GOT3 (cell line): Measurements from ENCODE around the gene MANSC4.

Source experiments
- DNase-seq: peaks from one replicate; lab custom pipeline; 2025; ENCODE audit warnings: mixed read lengths; lab: John Stamatoyannopoulos, UW

Gene MANSC4

GRCh38 chr12:27779920-27780611, at the start of gene MANSC4, which contains the start of gene KLHL42:
MANSC4 (minus strand) TSS chr12:27780236; CDS start chr12:27771276, 8,960 bp downstream.
KLHL42 (plus strand) TSS chr12:27780233; CDS start chr12:27780331, 98 bp downstream.
- peak; percentile 39 for DNase-seq

DNA sequence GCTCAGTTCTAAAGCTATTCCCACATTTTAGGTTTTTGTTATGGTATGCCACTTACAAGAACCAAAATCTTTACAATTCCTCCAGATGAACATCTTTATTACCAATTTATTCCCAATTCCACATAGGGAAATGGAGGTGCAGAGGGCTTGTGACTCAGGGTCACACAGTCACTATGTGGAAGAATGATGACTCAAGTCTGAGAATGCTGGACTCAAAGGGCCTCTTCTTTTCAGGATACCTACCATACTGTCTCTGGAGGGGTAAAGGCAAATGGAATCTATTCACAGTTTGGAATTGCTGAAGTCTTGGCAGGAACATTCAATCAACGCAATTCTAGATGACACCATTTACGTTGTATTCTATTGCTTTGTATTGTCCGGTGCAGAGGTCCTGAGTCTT, 48.2 kb upstream of the MANSC4 start:
- DNase-seq = no peak

DNA sequence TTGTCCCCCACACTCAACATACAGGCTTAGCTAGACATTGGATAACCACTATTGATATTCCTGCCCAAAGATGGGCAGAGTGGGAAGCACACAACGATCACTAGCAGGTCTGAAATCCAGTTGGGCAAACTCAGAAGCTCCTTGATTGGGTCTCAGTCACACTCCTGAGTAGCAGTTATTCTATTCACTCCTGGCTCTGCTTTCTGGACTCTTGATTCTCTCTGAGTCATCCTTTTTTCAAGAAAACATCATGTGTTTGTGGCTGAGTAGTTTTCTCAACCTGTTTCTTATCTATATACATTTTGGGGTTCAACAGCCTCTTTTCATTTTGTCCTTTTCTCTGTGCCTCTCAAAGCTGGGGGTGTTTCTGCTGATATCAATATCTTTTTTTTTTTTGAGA, 46.0 kb upstream of the MANSC4 start:
- no peak for DNase-seq

GRCh38 chr12:27824126-27824842, 44.2 kb upstream of the MANSC4 start:
- no peak for DNase-seq

- no peak for DNase-seq
Measured at GRCh38 chr12:27823038-27823437, 43.0 kb upstream of the MANSC4 start.

DNA sequence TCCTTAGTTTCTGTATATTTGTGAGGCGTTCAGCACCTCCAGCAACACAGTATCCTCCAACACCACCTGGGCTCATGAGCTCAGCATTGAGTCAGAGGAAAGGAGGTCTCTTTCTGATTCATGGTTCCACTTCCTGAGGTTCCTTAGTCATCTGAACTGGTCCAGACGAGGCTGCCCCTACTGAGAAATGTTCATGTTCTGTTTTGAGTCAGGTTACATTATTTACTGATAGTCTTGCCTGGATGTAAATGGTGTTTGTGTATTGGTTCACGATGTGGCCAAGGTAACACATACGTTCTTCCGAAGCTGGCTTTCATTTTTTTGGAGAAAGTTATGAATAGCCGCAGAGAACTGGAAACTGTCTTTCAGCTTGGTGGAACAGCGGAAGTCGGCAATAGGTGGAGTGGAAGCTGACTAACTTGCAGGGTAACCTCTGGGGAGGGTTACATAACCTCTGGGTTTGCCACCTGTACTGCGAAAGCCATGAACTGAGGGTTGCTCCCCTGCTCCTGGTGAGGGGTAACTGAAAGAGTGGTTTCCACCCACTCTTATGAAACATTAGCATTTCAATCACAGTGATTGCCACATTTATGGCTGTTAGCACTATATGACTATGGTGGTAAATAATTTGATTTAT, 42.2 kb upstream of the MANSC4 start:
- DNase-seq = no peak

GRCh38 chr12:27821259-27821973, 41.4 kb upstream of the MANSC4 start:
- peak; percentile 1 for DNase-seq

DNA sequence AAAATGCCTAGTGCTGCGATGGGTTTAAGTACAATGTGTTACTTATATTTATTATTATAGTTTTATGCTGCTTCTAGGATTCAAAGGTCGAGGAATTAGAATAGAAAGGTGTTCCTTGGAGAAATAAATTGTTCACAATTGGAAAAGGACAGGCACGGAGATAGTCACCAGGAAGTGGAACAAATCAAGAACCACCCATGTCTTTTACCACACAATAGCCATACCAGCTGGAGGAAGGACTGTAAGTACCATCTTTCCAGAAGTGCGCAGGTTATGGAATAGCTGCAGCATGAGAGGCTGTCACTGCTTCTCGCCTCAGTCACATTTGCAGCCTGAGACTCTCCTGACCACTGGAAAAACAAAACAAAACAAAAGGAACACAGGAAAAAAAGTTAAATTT, 40.5 kb upstream of the MANSC4 start:
- DNase-seq = no peak

DNA sequence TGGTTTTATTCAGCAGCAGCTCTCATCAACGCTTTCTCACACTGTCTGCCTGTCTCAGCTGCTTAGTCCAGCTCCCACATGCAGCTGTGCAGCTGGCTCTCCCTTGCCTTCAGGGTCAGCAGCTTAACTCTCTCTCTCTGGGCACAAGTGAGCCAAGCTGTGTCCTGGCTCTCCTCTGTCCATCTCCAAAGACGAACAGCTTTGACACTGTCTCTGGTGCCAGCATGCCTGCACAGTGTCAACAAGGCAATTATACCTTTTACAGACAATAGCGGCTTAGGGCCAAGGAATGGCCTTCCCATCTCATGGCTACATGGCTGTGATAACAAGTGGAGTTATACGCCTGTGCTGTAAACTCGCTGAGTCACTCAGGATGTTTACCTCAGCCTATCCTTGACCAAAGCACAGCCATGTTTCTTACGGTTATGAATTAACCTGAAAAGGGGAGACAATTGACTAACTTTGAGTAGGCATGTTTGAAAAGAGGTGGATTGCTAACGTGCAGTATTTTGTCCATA, 38.4 kb upstream of the MANSC4 start:
- no peak for DNase-seq

DNA sequence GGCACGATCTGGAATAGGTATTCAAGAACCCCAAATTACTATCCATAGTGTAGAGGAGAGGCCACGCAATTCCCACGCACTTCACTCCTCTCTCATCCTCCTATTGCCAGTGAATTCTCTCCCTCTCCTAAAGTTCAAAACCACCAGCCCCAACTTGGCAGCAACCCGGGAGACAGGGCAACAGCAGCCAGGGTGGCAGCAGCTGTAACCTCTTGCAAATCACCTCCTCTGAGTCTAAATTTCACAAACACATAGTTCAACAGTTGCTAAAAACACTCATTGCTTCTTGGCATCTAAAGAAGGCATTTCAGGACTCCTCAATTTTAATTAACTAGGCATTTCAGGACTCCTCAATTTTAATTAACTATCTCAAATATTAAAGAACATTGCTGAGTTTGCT, 37.7 kb upstream of the MANSC4 start:
- DNase-seq = no peak

DNA sequence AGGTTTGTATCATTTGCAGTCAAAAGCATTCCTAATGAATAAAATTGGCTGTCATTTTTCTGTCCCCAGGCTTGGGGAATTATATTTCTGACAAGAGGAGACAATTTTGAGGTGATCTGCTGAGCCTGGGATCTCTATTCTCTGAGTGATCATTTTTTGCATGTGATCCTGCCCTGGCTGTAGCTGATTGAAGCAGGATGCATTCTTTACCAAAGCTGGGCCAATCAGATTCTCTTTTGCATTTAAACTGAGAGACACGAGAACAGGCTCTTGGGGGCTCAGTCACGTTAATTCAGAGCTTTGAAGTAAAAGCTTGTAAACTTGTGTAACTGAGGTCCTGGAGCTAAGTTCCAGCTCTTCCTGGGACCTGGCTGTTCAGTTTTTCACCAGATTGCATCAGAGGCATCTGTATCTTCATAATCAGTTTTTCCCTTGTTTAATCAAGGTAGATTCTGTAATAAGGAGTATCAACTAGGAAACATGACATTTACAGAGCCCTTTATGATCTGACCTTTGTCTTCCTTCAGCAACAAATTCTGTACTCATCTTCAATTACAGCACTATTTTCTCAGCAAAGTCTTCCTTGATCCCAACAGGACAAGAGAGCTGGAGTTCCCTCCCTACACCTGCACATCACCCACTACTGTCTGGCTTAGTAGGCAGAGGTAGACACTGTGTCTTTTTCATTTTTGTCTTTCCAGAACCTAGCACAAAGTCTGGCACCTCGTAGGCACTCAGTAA, 35.0 kb upstream of the MANSC4 start:
- DNase-seq = no peak

GRCh38 chr12:27814411-27814810, 34.4 kb upstream of the MANSC4 start:
- no peak for DNase-seq

GRCh38 chr12:27812502-27812901, 32.5 kb upstream of the MANSC4 start:
- no peak for DNase-seq

- no peak for DNase-seq
Measured at GRCh38 chr12:27810756-27811155, 30.7 kb upstream of the MANSC4 start.

DNA sequence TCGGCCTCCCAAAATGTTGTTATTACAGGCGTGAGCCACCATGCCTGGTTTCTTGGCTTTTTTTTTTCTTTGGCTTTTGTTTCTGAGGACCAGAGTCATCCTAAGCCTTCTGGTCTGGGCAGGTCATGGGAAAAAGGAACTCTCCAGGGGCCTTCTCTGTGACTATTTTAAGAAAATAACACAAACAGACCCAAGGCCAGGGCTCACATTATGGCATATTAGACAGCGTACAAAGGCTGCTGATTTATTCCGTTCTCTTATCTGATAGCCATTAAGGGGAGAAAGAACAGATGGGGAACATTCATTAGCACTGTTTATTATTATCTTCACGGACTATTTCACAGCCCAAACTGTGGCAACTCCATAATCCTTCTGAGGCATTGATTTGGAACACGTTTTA, 28.8 kb upstream of the MANSC4 start:
- no peak for DNase-seq

DNA sequence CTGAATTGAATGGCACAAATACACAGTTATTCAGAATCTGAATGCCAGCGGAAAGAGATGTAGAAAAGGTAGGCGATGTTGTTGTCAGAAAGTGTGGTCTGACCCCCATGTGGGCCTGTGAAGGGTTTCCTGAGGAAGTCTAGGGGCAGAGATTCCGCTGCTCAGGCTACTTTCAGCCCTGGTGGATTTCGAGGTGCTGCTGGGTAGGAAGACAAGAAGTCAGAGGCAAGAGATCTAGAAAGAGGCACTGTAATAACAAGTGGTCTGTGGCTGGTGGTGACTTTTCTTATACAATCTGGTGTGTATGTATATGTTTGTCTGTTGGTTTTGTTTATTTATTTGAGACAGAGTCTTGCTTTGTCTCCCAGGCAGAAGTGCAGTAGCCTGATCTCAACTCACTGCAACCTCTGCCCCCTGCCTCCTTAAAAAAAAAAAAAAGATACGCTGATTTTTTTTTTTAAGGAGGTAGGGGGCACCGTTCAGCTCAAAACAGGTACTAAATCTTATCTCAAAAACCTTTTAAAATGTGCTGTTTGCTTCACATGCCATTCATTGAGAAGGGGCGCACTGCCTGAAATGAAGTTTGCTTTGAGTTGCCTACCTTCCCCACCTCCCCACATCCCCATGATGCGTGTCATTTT, 27.1 kb upstream of the MANSC4 start:
- DNase-seq = no peak

- no peak for DNase-seq
Measured at GRCh38 chr12:27806259-27806658, 26.2 kb upstream of the MANSC4 start.

DNA sequence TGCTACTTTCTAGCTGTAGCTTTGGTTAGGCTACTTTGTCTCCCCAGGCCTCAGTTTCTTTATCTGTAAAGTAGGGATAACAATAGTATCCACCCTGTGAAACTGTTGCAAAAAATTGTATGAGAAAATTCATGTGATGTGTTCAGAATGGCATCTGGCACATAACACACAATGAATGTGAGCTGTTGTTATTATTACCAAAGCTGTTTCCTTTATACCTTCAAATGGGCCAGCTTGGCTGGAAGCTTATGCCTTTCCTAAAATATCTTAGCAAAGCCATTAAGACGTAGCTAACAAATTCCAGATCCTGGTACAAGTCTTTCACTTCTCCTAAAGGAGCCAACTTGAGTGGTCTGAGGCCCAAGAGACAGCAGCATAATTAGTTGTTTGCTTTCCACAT, 25.2 kb upstream of the MANSC4 start:
- no peak for DNase-seq

DNA sequence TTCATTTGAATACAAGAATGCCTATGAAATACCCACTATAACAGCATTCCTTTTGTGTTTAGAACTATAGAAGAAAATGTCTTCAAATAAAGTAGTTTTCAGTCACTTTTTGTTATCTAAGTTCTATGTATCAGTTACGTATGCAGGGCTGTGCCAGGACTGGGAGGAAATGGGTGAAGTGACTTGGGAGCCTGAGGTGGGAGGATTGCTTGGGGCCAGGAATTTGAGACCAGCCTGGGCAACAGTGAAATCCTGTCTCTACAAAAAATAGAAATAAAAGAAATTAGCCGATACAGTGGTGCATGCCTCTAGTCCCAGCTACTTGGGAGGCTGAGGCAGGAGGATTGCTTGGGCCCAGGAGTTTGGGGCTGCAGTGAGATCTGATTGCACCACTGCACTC, 22.9 kb upstream of the MANSC4 start:
- DNase-seq = no peak

DNA sequence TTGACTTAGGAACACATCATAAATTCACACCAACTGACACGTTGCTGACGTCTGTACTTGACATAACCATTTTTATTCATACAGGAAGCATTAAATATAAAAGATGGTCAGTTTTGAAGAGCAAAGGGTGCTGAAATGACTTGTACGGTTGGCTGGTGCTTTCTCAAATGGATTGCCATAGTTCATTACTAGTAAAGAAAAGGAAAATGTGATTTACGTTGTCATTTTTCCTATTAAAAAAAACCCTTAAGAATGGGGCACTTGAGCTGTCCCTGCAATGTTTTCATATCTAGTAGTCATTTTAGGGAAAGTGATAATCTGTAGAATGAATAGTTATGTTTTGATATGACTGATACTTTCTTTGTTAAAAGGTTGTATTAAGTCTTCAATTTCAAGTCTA, 22.5 kb upstream of the MANSC4 start:
- no peak for DNase-seq

DNA sequence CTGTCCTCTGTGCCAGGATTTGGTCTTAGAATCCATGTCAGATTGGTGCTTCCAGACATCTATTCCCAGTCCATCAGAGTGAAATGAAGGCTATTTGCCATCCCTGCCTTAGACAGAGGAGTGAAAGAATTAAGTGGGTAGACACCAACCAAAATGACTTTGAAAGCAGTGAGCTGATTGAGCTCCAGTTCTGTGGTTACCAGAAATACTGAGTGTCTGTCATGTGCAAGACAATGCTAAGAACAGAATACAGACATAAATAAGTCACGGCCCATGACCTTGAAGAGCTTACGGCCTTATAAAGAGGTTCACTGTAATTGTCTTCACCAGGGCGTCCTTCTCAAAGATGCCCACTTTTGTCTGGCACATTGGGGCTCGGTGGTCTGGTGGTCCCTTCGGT, 21.6 kb upstream of the MANSC4 start:
- DNase-seq = no peak
